HEK293T (cell line): ENCODE measurements around the gene PLA2G4C.
A peak's percentile ranks its signal among the peaks of the same experiment; 100 is the strongest.
"Not testable (repeated sequence)": the region's sequence is repeated elsewhere in the genome, so short reads cannot be mapped to it uniquely, and the experiment has no call there.

Source experiments
- CTCF ChIA-PET: fragments of 350-600 bp; formaldehyde crosslinking; extraction: SDS; loops from one replicate; lab custom pipeline; 2021; ENCODE audit warnings: antibody characterized with exemption, inconsistent platforms; lab: Yijun Ruan, JAX
- POLR2A ChIA-PET: fragments of 350-600 bp; formaldehyde crosslinking; extraction: SDS; loops from one replicate; lab custom pipeline; 2020; ENCODE audit warnings: antibody characterized with exemption, inconsistent platforms; lab: Yijun Ruan, JAX
- DNase-seq: peaks from one replicate; pipeline ENCODE4 v3.0.0; 2012; ENCODE audit warnings: mixed read lengths; ENCODE audit errors: extremely low spot score
- ARNT ChIP-seq: fragments of 450-650 bp; IDR thresholded peaks from 2 replicates; pipeline ENCODE4 v1.6.1; 2017; ENCODE audit warnings: mild to moderate bottlenecking
- BHLHE40 ChIP-seq: fragments of 450-650 bp; IDR thresholded peaks from 2 replicates; pipeline ENCODE4 v1.6.1; 2016; ENCODE audit warnings: mild to moderate bottlenecking, moderate library complexity, borderline replicate concordance
- CTBP1 ChIP-seq: fragments of 450-650 bp; IDR thresholded peaks from 2 replicates; pipeline ENCODE4 v1.6.1; 2016; ENCODE audit warnings: borderline replicate concordance
- ELF4 ChIP-seq: fragments of 450-650 bp; IDR thresholded peaks from 2 replicates; pipeline ENCODE4 v1.6.1; 2017; ENCODE audit warnings: antibody characterized with exemption
- FOXA1 ChIP-seq: fragments of 450-650 bp; IDR thresholded peaks from 2 replicates; pipeline ENCODE4 v1.6.1; 2016; ENCODE audit warnings: mild to moderate bottlenecking
- FOXK2 ChIP-seq: fragments of 450-650 bp; IDR thresholded peaks from 2 replicates; pipeline ENCODE4 v1.6.1; 2016; ENCODE audit warnings: mild to moderate bottlenecking
- FOXM1 ChIP-seq: fragments of 450-650 bp; IDR thresholded peaks from 2 replicates; pipeline ENCODE4 v1.6.1; 2017; ENCODE audit warnings: mild to moderate bottlenecking, borderline replicate concordance
- HDGF ChIP-seq: fragments of 450-650 bp; IDR thresholded peaks from 2 replicates; pipeline ENCODE4 v1.6.1; 2017; ENCODE audit warnings: antibody characterized with exemption, borderline replicate concordance
- L3MBTL2 ChIP-seq: fragments of 450-650 bp; conservative IDR thresholded peaks from 2 replicates; pipeline ENCODE4 v1.6.1; 2016; ENCODE audit warnings: mild to moderate bottlenecking
- LEF1 ChIP-seq: fragments of 450-650 bp; IDR thresholded peaks from 2 replicates; pipeline ENCODE4 v1.6.1; 2017; ENCODE audit warnings: mild to moderate bottlenecking, borderline replicate concordance
- NFRKB ChIP-seq: fragments of 450-650 bp; IDR thresholded peaks from 2 replicates; pipeline ENCODE4 v1.6.1; 2016; ENCODE audit warnings: mild to moderate bottlenecking, moderate library complexity
- SP1 ChIP-seq: fragments of 450-650 bp; IDR thresholded peaks from 2 replicates; pipeline ENCODE4 v1.6.1; 2017
- SUZ12 ChIP-seq: fragments of 450-650 bp; IDR thresholded peaks from 2 replicates; pipeline ENCODE4 v1.6.1; 2016; ENCODE audit warnings: mild to moderate bottlenecking
- TARDBP ChIP-seq: fragments of 450-650 bp; IDR thresholded peaks from 2 replicates; pipeline ENCODE4 v1.6.1; 2016
- ZNF384 ChIP-seq: fragments of 450-650 bp; IDR thresholded peaks from 2 replicates; pipeline ENCODE4 v1.6.1; 2016
- TF ChIP-seq, protein P1 (sequence below): fragments of 450-650 bp; IDR thresholded peaks from 2 replicates; pipeline ENCODE4 v1.6.1; 2016

PLA2G4C gene

DNA sequence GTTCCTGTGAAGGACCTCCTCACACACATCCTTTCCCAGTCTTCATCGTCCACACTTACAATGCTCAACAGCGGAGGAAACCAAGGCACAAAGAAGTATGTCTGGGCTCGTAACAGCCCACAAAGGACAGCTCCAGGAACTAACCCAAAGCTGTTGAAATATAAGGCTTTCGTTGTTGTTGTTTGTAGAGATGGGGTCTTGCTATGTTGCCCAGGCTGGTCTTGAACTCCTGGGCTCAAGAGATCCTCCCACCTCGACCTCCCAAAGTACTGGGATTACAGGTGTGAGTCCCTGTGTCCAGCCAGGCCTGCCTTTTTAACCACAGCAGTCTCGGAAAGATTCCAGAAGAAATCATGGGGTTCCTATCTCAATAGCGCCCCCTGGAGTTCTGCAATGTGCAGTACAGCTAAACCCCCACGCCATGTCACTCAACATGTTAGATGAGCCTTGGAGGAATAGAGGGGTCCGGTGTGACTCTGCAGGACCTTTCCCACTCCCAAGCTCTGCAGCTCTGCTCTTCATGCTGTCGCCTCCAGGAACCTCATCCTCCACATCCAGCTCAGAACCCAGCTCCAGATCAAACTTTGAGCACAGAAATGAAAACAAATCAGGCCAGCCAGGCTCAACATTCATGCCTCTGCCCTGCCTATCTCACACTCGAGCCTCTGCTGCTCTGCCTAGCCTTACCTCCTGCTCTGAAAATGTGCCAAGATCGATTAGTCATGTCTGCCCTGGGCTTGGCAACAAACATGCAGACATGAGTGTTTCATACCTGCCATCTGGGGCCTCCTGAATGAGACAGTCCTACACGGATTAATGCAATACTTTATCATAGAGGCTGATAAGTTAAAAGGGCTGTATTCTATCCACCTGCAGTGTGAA is 7.5 kb downstream of the PLA2G4C start:
- ChIA-PET CTCF (interaction anchor here (0.7 to 3.4 kb wide), 5 partner anchors 26 to 141 kb away, joined by 3 to 12 read pairs (median 3); no protein-coding TSS in a partner anchor), POLR2A (interaction anchor here (0.8 kb wide), 2 partner anchors 10 to 102 kb away, joined by 3 read pairs; no protein-coding TSS in a partner anchor)
- peak; percentile 71 for DNase-seq
- TF ChIP-seq BHLHE40 (no peak), FOXK2 (no peak)
- TF ChIP-seq, protein P1, sequence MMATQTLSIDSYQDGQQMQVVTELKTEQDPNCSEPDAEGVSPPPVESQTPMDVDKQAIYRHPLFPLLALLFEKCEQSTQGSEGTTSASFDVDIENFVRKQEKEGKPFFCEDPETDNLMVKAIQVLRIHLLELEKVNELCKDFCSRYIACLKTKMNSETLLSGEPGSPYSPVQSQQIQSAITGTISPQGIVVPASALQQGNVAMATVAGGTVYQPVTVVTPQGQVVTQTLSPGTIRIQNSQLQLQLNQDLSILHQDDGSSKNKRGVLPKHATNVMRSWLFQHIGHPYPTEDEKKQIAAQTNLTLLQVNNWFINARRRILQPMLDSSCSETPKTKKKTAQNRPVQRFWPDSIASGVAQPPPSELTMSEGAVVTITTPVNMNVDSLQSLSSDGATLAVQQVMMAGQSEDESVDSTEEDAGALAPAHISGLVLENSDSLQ, result peak; percentile 94

DNA sequence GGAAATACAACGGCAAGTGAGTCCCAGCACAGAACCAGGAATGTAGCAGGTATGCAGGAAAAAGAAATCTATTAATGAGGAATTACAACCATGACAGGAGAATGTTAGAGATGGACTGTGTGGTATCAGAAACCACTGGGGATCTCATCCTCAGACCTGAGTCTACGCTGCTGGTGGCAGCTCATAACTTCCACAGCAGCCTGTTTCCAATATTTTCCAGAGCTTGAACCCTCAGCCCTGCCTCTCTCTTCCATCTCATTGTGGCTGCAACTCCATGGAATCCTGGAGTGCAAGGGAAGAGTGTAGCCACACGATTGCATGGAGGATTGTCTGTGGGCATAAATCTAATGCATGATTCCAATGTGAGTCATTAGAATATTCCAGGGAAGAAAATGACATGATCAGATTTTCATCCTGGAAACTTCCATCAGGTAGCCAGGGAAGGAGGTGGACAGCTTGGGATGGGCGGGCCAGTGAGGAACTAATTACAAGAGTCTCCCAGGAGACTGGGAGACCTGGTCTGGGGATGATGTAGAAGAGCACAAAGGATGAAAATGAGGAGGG is 14.9 kb downstream of the PLA2G4C start:
- DNase-seq, result no peak
- ChIA-PET CTCF (interaction anchor here (0.6 to 0.7 kb wide), 2 partner anchors 15 to 94 kb away, joined by 3 read pairs; no protein-coding TSS in a partner anchor), POLR2A (no interaction called here)
- TF ChIP-seq NFRKB (no peak), TARDBP (no peak), LEF1 (no peak), ZNF384 (no peak), FOXA1 (no peak), BHLHE40 (no peak), HDGF (no peak), FOXM1 (no peak), L3MBTL2 (no peak), SUZ12 (no peak), ARNT (no peak), CTBP1 (no peak), ELF4 (no peak), FOXK2 (no peak), SP1 (no peak)
- TF ChIP-seq, protein P1, result no peak

DNA sequence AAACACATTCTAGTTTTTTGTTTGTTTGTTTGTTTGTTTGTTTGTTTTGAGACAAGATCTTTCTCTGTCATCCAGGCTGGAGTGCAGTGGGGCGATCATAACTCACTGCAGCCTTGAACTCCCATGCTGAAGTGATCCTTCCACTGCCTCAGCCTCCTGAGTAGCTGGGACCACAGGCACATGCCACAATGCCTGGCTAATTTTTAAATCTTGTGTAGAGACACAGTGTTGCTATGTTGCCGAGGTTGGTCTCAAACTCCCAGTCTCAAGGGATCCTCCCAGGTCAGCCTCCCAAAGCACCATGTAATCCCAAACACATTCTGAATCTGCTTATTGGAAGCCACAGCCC is 15.8 kb downstream of the PLA2G4C start:
- CTCF ChIA-PET, result no interaction called here
- DNase-seq, result no peak
- POLR2A ChIA-PET, result no interaction called here
- no peak for TF ChIP-seq SP1
- no peak for TF ChIP-seq ZNF384
- TF ChIP-seq ARNT, result no peak
- TF ChIP-seq, protein P1, result no peak
- no peak for TF ChIP-seq FOXK2
- no peak for TF ChIP-seq BHLHE40
- TF ChIP-seq FOXM1, result no peak

DNA sequence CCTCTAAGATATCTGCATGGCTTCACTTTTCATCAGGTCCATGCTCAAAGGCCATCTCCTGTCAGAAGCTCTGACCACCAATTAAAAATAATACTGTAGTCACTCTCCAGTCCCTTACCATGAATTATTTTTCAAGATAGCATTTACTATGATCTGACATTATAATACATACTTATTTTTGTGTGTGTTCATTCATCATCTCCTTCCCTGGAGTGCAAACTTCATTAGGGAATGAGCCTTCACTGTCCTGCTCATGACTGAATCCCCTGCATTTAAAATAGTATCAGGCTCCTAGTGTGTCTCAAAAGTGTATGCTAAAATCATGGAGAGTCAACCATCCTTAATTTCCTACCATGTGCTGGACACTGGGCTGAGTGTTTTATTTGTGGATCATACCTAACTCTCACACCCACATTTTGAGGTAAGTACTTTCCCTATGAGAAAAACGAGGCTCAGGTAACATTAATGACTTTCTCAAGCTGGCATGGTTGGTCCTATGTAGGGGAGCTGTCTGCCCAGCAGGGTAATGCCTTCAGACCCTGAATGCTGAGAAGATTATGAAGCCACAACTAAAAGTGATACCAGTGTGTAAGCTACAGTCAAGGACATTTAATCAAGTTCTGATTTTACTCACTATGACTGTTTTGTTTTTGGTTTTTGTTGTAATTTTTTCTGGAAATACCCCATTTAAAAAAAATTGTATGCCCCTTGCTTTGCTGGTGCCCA is 16.3 kb downstream of the PLA2G4C start:
- TF ChIP-seq FOXA1 (no peak), TARDBP (no peak), HDGF (no peak), CTBP1 (no peak), LEF1 (no peak), NFRKB (no peak), BHLHE40 (no peak), ELF4 (no peak), SP1 (no peak)
- TF ChIP-seq, protein P1, result no peak
- DNase-seq, result no peak
- CTCF ChIA-PET, result no interaction called here
- POLR2A ChIA-PET, result no interaction called here

DNA sequence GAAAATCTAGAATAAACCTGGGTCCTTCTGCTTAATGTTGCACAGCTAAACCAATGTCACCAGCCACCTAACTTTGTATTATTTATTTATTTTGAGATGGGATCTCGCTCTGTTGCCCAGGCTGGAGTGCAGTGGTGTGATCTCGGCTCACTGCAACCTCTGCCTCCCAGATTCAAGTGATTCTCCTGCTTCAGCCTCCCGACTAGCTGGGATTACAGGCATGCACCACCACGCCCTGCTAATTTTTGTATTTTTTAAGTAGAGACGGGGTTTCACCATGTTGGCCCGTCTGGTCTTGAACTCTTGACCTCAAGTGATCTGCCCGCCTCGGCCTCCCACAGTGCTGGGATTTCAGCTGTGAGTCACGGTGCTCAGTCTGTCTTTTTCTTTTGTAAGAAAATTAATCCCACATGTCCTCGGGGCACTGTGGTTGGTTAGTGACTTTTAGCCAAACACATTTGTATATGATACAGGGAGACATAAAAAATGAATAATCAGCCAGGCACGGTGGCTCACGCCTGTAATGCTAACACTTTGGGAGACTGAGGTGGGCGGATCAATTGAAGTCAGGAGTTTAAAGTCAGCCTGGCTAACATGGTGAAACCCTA is 19.4 kb downstream of the PLA2G4C start:
- DNase-seq, POLR2A ChIA-PET: not testable (repeated sequence)
- CTCF ChIA-PET, result interaction anchor here (0.6 to 0.7 kb wide), 2 partner anchors 89 to 844 kb away, joined by 3 to 4 read pairs; no protein-coding TSS in a partner anchor
